GM12872 (cell line): ENCODE data around the gene CFAP46.

ENCODE experiments used
- CTCF ChIP-seq: IDR thresholded peaks from 3 replicates; pipeline ENCODE4 v1.5.1; 2011; ENCODE audit warnings: low read depth, mild to moderate bottlenecking, low read length, moderate library complexity; ENCODE audit not compliant: insufficient read depth

The CFAP46 gene

GRCh38 chr10:132908621-132909295 lies 33.6 kb downstream of the CFAP46 start:
- no peak for TF ChIP-seq CTCF

GRCh38 chr10:132907821-132908620 lies 34.3 kb downstream of the CFAP46 start:
- TF ChIP-seq CTCF = no peak

- TF ChIP-seq CTCF = no peak
Measured at GRCh38 chr10:132906836-132907235, 35.5 kb downstream of the CFAP46 start.

GRCh38 chr10:132906106-132906505 lies 36.3 kb downstream of the CFAP46 start:
- TF ChIP-seq CTCF = no peak

GRCh38 chr10:132905661-132906060 lies 36.7 kb downstream of the CFAP46 start:
- TF ChIP-seq CTCF = no peak

GRCh38 chr10:132904814-132905649 lies 37.3 kb downstream of the CFAP46 start:
- no peak for TF ChIP-seq CTCF

GRCh38 chr10:132904181-132904813 lies 38.1 kb downstream of the CFAP46 start:
- TF ChIP-seq CTCF = peak; percentile 84
